NCI-H226 (cell line): ENCODE results near the gene IL1RAPL1.

ENCODE experiments used
- DNase-seq: peaks from one replicate; pipeline ENCODE4 v3.0.0-alpha.2; 2015

The IL1RAPL1 gene

GRCh38 chrX:29841750-29842149 is 1254.5 kb downstream of the IL1RAPL1 start:
- no peak for DNase-seq

- no peak for DNase-seq
Observed at GRCh38 chrX:29842552-29842951, 1255.3 kb downstream of the IL1RAPL1 start.

DNA sequence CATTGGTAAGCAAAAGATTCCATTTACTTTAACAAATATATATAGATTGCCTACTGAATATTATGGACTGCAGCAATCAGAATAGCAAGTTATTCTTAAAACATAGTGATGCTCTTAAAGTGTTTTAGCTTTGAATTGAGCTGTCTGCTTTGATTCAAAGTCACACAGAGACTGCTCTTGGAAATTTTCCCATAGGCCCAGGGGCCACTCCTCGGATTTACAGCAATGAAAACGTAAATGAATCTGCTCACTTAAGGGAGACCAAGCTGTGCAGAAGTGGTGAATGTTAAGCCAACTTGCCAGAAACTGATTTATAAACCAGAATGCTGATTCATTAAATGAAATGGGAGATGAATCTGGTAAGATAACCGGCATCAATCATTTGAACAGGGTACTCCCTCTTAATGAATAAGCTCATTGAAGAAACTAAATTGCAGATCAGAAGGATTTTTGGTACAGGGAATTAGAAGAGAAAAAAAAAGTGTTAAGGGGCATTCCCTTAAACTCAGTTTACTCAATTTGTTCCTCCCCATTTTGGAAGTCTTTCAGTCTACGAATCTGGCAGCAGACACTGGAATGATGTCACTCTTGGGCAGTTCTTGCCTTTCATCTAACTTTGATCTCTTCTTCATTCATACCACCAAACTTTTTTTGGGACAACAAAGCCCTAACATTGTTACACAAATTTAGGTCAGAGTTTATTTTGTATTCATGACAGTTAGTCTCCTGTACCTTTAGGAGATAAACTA is 1264.8 kb downstream of the IL1RAPL1 start:
- no peak for DNase-seq

DNA sequence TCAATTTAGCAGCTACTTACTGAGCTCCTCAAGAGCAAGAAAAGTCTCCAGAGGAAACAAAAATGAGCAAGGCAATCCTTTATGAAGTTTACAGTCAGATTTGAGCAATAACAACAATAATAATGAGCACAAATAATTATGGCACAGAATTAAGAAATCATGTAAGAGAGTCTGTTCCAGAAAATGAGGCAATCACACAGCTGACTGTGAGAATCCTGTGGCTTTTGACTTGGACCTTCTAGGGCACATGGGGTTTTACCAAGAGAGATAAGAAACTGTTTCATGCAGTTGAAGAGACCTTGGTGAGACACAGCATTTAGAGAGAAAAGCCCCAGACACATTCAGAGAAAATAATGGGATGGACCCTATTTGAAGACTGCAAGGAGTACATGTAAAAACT is 1265.5 kb downstream of the IL1RAPL1 start:
- peak; percentile 7 for DNase-seq

DNA sequence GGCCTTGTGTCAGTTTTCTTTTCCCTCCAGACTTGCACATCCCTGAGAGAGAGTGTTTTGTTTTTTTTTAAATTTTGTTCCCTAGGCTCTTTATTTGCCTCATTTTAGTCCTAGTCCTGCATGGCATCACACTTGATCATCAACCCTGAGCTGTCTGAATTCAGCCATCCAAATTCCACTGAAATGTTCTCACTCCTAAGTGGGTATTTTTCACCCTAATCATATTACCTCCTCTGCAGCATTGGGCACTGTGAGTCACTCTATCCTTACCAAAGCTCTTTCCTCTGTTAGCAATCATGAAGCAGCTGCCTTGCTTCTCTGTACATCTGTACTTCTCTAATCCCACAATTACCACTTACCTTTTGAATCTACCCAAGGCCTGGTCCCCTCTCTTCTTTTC is 1271.5 kb downstream of the IL1RAPL1 start:
- peak; percentile 66 for DNase-seq

GRCh38 chrX:29862126-29862677 is 1275.0 kb downstream of the IL1RAPL1 start:
- DNase-seq = no peak

GRCh38 chrX:29867971-29868370 is 1280.7 kb downstream of the IL1RAPL1 start:
- DNase-seq = no peak

DNA sequence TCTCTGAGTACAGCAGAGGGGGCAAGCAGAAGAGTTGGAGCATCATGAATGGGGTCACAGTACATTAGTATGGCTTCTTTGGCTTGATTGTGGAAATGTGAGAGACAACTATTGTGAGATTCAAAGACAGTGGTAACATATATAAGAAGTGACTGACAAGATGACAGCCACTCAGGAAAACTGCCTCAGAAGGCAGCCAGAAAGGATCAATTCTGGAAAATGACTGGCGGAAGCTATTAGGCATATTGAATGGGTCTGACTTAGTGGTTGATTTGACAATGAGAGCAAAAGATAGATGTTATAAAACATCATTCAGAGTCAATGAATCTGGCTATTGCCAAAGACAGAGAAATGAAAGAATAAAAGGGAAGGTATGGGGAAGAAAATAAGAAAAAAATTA is 1282.6 kb downstream of the IL1RAPL1 start:
- DNase-seq = no peak

DNA sequence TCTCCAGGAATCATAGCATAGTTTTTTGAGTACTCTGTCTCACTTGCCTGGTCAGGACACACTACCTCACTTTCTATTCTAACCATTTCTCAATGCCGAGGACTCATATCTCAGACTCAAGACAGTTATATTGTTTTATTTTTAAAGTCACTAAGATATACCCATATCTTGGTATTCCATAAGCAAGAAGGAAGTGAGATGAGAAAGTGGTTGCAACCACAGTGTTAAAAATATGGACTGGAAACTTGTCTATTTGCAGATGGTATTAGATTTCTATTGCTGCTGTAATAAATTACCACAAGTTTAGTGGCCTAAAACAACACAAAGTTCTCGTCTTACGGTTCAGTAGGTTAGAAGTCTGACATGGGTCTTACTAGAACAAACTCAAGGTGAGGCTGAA is 1283.4 kb downstream of the IL1RAPL1 start:
- no peak for DNase-seq

DNA sequence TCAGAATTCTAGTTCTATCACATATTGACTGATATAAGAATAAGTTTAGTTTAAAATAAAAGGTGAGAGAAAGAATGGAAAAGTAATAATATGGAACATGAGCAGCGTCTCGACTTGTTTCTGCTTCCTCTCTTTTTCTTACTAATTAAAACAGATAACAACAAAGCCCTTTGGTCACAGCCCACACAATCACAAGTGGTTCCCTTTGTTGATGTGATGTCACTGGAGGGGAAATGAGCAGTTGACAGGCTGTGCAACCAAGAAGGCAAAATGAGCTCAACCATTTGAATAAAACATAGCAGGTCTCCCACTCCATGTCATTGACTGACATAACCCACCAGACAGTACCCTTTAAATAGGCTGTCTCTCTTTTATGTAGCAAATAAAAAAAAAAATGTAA is 1285.6 kb downstream of the IL1RAPL1 start:
- no peak for DNase-seq

GRCh38 chrX:29876733-29877132 is 1289.5 kb downstream of the IL1RAPL1 start:
- DNase-seq = no peak

DNA sequence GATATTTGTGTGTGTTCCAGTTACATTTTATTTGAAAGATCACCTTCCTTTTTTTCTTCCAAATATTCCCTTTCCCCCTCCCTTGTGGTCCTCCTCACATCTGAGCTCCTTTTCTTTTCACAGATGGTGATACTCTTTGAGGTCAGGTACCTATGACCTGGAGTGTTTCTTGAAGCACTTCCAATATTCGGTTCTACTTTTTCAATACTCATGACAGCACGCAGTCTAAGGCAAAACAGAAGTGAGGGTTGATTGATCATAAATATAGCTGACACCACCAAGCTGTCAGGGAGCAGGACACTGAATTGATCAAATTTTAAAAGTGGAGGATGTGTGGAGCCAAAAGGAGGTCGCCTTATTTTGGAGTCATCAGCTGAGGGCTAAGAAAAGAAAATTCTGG is 1293.7 kb downstream of the IL1RAPL1 start:
- DNase-seq = no peak

DNA sequence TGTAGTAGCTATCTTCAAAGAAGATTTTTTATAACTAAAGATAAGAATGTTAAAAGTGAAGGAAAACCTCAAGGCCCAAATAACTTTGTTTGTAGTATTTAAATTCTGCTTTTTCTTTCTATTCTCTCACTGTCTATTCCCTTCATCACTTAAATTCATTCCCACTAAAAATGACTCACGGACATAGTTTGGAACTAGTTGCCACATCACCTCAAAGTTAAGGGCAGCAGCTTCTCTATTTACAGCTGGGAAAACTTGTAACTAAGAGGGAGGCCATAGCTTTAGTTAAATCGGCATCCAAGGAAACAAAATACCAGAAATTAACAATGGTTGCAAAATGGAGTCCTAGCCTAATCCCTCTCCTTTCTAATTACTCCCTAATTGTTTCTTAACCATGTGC is 1302.8 kb downstream of the IL1RAPL1 start:
- no peak for DNase-seq

- no peak for DNase-seq
Observed at GRCh38 chrX:29890646-29891200, 1303.5 kb downstream of the IL1RAPL1 start.

GRCh38 chrX:29902004-29902403 is 1314.8 kb downstream of the IL1RAPL1 start:
- no peak for DNase-seq

- DNase-seq = no peak
Observed at GRCh38 chrX:29903360-29903759, 1316.1 kb downstream of the IL1RAPL1 start.

GRCh38 chrX:29911673-29912072 is 1324.4 kb downstream of the IL1RAPL1 start:
- no peak for DNase-seq

GRCh38 chrX:29913647-29914046 is 1326.4 kb downstream of the IL1RAPL1 start:
- DNase-seq = no peak

DNA sequence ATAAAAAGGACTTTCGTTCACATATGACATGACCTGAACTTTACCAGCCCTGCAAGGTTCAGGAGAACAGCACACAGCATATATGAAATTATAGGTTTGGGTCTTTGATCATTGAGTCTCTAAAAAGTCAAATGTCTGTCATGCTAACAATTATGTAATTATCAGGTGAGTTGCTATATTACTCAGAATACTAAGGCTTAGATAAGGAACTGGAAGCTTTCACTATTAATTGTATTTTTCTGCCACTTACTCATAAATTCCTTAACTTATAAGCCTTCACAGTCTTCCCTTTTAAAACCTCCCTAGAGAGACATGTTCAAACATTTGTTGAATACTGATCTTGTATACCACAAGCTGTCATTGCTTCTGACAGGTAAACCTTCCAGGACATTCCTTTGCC is 1335.4 kb downstream of the IL1RAPL1 start:
- DNase-seq = no peak

DNA sequence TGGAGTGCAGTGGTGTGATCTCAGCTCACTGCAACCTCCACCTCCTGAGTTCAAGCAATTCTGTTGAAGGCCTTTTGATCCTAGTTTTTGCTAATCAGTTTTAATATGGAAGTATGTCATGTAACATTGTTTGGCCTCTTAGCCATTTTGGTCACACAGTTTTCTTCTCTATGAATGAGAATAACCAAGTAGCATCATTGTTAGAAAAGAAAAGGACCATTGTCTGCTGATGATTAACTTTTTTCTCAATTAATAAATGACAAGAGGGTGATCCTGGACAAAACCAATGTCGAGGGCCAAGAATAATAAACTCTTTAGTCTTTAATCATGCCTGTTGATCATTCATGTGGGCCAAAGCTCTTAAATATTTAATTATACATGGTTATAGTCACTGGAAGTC is 1338.8 kb downstream of the IL1RAPL1 start:
- no peak for DNase-seq

- no peak for DNase-seq
Observed at GRCh38 chrX:29926659-29927058, 1339.4 kb downstream of the IL1RAPL1 start.

- no peak for DNase-seq
Observed at GRCh38 chrX:29935455-29935854, 1348.2 kb downstream of the IL1RAPL1 start.

- no peak for DNase-seq
Observed at GRCh38 chrX:29940750-29941149, 1353.5 kb downstream of the IL1RAPL1 start.

GRCh38 chrX:29941287-29941686 is 1354.0 kb downstream of the IL1RAPL1 start:
- peak; percentile 53 for DNase-seq

DNA sequence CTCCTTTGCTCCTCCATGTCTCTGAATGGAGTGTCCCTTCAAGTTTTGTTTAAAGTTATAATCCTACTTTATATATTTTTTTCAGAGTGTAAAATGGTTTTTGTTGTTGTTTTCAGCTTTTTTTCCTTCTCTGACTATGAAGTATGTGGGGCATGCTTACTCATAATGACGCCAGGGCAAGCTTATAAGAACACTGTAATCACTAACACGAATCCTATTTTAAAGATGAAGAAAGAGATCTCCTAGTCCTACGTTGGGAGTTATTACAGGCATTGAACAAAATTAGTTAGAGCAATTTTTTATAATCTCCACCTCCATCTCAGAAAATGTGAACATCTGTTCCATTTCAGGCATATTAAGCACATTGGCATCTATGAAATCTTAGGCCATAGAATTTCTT is 1360.0 kb downstream of the IL1RAPL1 start:
- no peak for DNase-seq
